ENCODE data around the gene C14orf93. TPM values are rescaled to one million over a fixed set of nuclear protein-coding genes. Genes with fewer than 3 reads are reported as not detected.
A peak's percentile ranks its signal among the peaks of the same experiment; 100 is the strongest.

C14orf93 gene, protein sequence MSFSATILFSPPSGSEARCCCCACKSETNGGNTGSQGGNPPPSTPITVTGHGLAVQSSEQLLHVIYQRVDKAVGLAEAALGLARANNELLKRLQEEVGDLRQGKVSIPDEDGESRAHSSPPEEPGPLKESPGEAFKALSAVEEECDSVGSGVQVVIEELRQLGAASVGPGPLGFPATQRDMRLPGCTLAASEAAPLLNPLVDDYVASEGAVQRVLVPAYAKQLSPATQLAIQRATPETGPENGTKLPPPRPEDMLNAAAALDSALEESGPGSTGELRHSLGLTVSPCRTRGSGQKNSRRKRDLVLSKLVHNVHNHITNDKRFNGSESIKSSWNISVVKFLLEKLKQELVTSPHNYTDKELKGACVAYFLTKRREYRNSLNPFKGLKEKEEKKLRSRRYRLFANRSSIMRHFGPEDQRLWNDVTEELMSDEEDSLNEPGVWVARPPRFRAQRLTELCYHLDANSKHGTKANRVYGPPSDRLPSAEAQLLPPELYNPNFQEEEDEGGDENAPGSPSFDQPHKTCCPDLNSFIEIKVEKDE
- 14.6 and 15.1 TPM in 2 replicates for total RNA-seq (2014; rRNA removed; shearing (Covaris generic))

DNA sequence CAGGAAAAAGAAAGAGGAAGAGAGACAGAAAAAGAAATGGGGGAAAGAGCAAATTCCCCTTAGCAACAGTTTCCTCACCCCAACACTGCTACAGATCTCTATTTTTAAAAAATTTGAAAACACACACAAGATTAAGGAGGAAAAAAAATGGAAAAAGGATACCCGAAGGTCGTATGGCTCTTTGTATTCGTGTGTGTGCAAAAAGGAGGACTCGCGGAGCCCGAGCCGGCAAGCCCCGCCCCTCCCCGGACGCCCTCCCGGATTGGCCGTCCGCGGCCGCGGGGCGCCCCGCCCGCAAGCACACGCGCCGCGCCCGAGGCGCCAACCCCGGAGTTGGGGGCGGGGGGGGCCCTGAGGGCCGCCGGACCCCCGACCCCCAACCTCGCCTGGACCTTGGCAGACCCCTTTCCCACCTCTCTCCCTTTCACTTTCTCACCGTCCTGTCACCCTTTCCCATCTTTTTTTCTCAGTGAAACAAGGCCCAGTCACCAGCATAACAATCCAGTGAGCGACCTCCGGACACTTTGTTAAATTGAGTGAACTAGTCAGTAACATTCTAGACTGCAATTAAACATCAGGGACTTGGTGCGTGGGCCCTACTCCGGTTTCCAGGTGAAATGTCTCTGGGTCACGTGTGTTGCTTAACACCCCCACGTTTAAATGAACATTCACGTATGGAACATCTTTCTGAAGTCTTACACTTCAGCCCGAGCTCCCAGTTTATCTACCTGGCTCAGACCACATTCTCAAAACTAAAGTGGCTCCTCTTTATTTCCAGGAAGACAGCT lies at the start of gene C14orf93:
C14orf93 (minus strand) TSS at position 205 of the 788 bp plus-strand sequence. CDS start 11,120 bp downstream, outside the sequence.
- DNase-seq (ENCODE audit: low spot score): peak; percentile 58

DNA sequence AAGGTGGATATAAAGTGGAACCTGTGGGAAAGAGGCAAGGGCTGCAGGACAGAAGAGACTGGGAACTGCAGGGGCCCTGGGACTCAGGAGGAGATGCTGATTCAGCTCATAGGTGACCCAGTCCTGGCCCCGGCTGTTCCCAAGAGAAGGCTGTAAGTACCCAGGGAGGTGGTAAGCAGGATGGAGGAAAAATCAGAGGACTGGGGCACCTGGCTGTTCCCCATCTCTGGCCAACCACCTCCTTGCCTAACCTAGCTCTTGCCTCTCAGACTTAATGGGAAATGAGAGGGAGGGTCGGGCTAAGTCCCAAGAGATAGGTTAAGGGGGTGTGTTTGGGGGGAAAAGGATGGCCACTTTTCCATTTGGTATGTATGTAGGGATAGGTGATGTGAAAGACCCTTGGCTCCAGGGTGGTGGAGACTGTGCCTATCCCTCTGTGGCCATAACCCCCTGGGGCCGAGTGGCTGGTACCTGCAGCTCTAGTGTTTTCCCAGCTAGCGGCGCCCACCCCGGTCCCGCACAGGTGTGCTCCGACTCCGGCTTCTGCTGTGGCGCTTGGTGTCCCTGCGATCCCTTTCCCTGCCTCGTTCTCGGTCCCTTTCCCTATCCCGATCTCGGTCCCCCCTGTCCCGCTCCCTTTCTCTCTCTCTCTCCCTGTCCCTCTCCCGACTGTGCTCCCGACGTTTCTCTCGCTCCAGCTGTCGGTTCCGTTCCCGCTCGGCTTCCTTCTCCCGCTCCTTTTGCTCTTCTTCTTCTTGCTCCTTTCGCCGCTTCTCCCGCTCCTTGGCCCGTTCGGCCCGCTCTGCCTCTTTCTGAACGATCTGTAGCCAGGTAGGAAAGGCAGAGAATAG lies 48.9 kb upstream of the C14orf93 start:
- DNase-seq (ENCODE audit: low spot score): no peak

DNA sequence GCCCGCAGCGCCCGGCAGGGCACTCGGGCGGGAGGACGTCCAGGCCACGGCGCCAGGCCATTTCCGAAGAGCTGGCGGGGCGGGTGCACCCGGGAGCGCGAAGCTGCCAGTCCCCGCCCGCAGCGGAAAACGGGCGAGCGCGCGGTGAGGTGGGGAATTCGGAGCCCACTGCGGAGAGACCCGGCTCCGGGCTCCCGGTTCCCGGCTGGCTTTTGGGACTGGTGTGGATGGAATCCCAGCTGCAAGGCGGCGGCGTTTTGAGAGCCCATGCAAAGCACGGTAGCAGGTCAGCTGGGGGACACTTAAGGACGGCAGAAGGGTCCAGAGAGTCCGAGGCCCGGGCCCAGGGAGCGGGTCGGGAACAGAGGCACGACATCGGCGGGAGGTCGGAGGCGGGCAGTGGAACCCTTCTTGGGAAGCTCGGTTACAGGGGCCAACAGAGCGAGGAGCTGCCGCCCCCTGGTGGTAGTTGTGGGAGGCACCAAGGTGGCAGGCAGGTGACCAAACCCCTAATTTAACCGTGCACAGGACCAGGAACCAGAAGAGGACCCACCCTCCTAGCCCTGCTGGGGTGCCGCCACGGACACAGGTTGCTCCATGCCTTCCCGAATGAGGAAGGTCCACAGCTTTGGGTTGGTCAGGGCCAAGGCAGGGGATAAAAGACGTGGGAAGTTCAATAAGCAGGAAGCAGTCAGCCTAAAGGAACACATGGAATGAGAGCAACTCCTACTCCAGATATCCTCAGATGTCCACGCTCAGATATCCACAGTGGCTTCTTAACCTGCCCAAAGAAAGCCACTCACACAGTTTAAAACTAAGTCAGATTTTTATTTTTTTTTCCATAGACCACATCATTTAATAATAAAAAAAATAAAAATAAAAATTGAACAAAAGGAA lies 48.1 kb upstream of the C14orf93 start:
- peak; percentile 89 for DNase-seq (ENCODE audit: low spot score)

DNA sequence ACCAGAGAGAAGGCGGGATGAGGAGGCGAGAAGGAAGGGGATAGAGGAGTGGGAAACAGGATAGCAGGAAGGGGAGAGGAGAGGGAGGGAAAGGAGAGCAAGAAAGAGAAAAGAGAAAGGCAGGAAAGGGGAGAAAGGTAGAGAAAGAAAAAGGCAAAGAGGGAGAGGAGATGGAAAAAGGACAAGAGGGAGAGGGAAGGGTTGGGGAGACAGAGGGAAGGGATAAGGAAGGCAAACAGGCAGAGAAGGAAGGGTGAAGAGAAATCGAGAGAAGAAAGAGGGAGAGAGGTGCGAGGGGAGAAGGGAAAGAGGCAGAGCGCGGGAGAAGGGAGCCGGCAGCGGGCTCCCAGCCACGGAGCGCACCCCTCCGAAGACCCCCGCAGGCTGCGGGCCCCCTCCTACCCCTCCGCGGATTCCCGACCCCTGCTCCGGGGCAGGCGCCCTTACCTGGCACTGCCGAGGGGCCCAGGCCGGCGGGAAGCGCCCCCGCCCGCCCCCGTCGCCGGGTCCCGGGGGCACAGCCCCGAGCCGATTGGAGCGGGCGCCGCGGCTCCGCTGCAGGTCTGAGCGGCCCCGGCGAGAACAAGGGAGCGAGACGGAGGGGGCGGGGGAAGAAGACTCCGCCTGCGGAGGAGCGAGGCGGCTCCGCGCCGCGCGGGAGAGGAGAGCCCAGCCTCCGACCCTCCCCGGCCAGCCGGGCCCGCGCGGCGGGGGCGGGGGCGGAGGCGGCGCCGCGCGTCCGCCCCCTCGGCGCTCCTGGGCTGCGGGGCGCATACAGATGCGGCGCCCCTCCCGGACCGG lies 47.2 kb upstream of the C14orf93 start, which contains the start of gene CDH24:
CDH24 (minus strand) TSS at position 565 of the 801 bp plus-strand sequence. CDS start 1,787 bp downstream, outside the sequence.
- DNase-seq (ENCODE audit: low spot score): peak; percentile 42

DNA sequence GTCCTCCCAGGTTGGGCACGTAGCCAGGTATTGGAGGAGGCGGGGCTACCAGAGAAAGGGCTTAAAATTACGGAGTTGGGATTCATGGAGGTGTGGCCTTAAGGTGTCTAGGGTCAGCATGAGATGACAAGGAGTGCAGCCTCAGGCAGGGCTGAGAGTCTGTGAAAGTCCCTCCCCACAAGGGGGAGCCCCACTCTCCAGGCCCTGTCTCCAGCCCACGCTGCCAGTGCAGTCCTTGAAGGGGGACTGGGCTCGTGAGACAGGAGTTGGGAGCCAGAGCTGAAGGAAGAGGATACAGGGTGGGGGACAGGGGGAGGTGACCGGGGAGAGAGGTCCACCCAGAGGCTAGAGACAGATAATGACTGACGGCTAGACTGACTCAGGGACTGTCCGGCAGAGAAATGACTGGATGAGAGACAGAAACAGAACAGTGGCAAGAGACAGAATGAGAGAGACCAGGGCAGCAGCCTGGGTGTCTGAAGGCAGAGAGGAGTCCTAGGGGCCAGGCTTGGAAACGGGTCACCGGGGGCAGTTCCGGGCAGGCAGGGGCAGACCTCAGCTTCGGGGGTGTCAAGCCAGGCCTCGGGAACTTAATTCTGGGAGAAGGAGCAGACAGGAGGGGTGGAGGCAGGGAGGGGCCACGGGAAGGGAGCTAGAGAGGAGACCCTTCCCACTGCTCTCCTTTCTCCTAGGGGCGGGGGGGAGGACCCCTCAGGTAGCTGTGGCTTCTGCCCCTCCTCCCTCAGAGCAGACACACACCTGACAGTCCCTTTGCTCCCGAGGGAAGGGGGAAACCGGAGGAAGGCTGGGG lies 46.4 kb upstream of the C14orf93 start:
- DNase-seq (ENCODE audit: low spot score): peak; percentile 82

DNA sequence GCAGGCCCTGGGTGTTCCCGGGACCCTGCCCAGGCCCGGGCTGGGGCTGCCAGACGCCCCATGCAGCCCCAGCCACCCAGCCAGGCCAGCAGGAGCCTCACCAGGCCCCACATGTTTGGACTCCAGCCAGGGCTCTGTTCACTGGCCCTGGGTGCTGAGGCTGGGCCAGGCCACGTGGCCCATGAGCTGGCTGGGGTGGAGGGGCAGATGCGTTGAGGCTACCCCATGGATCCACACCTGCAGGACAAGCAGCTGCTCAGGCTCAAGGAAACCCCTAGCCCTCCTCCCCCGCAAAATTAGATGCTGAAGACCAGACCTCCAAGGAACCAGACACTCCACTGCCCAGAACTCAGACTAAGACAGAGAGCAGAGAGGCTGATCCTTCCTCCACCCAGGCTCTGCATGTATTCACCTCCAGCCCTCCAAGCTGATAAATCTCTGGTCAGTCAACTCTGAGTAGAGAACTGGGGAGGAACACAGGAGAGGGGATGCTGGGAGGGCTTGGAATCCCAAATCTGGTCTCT lies 45.7 kb upstream of the C14orf93 start:
- no peak for DNase-seq (ENCODE audit: low spot score)

DNA sequence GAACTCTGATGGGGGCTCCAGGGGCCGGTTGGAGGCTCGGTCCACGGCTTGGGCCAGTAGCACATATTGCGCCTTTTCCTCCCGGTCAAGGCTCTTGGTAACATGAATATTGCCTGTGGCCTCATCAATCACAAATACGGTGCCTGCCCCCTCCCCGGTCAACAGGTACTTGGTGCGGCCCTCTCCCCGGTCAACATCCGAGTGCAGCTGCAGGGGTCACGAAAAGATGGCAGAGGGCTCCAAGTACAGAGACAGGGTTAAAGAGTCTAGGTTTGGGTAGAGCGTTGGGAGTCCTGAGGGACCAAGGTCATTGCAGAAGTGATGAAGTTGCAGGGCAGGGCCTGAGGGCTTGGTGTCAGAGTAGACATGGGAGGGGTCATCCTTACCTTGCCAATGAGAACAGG lies 45.2 kb upstream of the C14orf93 start:
- DNase-seq (ENCODE audit: low spot score): no peak

DNA sequence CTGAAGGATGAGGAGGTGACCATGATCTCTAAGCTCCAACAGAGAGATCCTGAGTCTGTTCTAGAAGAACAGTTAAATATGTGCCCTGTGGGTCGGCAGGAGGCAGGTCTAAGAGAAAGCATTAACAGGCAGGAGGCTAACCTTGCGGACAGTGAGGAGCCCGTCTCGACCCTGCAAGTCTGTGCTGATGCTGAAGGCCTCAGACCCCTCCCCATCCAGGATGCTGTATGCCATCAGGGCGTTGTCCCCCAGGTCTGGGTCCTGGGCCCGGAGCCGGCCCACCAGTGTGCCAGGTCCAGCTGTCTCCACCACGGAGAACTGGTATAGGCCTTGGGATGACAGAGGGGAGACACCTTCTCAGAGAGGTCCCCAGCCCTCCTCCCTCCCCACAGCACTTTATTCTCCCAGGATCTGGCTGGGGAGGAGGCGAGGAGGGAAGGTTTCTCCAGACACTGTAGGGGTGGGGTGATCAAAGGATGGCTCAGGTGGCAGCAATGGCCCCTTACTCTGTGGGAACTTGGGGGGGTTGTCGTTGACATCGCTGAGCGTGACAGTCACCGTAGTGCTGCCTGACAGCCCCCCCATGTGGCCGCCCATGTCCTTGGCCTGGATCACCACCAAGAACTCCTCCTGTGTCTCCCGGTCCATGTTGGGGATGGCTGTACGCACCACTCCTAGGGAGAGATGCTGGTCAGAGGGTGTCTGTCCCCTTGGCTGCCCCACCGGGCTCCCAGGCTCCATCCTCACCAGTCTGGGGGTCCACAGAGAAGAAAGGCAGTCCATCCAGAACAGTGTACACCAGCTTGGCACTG lies 44.3 kb upstream of the C14orf93 start:
- DNase-seq (ENCODE audit: low spot score): no peak

DNA sequence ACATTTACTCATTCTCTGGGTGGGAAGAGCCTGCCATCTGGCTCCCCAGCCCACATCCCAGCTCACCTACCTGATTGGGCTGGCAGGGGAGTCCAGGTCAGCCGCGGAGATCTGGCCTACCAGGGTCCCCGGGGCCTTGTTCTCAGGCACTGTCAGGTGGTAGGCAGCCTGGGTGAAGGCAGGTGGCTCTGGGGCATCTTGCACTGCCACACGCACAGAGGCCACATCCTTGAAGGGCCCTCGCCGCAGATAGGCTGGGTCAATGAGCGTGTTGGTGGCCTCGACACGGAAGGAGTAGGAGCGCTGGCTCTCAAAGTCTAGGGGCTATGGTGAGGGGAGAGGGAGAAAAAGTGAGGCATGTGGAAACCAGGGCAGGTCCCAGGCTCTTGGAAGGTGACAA lies 43.5 kb upstream of the C14orf93 start:
- DNase-seq (ENCODE audit: low spot score): no peak

DNA sequence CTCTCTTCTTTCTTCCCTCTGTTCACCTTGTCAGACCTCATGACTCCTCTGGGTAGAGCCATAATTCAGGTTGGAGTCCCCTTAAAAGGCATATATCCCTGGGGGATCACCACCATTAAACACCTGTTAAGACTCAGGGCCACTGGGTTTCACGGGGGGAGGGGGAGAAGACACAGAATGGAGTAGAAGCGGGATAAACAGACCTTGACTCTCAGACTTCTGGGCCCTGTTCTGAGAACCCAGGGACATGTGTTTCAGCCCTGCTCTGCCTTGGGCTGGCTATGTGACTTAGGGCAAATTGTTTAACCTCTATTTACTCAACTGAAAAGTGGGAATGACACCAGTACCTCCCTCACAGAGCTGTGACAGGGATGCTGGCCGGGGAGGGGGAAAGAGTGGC lies 42.7 kb upstream of the C14orf93 start:
- no peak for DNase-seq (ENCODE audit: low spot score)

DNA sequence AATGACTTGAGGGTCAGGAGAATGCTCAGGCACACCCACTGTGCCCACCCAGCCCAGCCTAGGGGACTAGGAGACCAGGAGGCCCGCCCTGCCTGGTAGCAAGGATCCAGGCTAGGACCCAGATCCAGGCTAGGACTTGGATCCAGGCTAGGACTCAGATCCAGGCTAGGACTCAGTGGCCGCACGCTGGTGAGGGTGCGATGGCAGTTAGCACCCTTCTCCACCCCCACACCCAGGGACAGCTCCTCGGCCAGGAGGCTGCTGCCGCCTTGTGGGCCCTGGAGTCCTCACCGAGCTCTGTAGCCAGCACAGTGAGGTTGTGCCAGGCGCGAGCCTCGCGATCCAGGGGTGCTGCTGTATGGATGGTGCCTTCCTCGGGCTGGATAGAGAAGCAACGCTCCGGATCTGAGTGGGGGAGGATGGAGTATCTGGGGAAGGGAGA lies 42.3 kb upstream of the C14orf93 start:
- DNase-seq (ENCODE audit: low spot score): peak; percentile 9

DNA sequence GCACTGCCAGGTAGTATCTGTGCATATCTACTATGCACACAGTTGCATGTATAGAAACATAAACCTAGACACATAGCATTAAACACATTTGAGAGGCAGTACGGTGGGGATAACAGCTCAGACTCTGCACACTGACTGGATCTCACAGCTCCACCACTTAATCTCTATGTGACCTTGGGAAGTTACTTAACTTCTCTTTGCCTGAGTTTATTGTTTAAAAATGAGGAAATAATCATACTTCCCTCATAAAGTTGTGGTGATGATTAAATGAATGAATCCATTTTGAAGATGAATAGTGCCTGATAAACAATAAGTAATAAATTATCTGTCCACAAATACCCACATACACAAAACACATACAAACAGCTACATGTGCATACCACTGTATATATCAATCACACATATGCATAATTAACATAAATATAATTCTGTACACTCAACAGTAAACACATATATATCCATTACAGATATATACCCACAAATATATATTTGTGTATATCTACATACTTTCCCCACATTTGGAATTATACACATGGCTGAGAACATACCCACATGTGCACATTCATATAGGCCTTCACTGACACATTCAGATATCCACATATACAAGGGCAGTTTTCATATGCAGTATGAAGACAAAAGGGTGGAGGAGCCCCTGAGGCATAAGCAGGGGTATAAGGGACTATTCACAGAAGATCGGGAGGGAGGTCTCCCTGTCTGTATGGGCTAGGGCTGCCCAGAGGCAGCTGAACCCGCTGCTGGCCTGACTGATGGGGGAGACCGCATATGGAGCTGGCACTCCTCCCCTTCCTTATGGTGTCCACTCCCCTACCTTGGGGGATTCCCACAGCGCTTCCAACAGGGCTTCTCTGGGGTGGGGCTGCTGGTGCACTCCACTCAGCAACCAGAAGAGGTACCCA lies 41.5 kb upstream of the C14orf93 start:
- no peak for DNase-seq (ENCODE audit: low spot score)

DNA sequence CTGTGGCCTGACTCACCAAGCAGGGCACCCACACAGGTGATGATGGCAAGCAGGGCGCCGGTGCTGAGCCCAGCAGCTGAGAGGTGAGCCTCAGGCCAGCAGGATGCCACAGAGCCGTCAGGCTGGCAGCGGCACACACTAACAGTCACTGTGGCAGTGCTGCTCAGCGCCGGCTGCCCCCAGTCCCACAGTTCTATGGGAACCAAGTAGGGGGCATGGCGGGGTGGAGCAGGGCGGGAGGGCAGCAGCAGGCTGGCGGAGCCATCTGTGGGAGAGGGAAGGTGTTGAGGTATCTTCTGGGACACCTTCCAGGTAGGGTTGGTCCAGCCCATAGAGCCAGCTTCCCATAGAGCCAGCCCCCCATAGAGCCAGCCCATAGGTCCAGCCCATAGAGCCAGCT lies 39.1 kb upstream of the C14orf93 start:
- DNase-seq (ENCODE audit: low spot score): no peak

DNA sequence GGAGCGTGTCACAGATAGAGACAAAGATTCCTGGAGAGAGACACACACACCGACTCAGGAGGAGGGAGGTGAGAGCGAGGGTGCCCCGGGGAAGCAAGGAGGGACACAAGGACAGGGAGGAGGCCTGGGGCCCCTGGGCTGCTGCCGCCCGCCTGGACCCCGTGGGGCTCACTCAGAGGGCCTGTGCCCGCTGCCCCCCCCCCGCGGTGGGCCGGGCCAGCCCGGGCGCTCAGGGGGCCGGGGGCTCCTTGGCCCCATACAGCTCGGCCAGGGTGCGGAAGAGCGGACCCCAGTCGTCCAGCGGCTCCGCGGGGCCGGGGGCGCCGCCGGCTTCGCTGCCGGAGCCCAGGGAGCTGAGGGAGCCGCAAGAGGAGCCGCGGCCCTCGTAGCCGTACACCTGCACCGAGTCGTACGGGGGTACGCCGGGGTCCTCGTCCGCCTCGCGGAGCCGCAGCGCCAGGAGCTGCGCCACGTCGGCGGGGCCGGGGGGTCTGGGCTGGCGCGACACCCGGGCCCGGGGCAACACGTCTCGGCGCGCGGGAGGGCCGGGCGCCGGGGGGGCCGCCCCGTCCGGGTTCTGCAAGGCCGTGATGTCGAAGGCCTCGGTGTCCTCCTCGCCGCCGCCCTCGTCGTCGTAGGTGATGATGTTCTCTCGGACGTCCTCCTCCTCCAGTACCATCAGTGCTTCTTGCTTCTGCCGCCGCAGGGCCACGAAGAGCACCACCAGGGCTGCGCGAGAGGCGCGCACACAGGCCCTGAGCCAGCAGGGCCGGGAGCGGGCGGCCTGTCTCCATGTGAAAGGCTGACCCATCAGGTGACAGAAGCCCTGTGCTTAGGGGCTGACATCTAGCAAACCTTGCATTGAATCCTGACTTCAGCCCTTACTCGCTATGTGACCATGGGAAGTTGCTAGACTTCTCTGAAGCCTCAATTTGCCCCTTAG lies 38.1 kb upstream of the C14orf93 start:
- DNase-seq (ENCODE audit: low spot score): no peak

DNA sequence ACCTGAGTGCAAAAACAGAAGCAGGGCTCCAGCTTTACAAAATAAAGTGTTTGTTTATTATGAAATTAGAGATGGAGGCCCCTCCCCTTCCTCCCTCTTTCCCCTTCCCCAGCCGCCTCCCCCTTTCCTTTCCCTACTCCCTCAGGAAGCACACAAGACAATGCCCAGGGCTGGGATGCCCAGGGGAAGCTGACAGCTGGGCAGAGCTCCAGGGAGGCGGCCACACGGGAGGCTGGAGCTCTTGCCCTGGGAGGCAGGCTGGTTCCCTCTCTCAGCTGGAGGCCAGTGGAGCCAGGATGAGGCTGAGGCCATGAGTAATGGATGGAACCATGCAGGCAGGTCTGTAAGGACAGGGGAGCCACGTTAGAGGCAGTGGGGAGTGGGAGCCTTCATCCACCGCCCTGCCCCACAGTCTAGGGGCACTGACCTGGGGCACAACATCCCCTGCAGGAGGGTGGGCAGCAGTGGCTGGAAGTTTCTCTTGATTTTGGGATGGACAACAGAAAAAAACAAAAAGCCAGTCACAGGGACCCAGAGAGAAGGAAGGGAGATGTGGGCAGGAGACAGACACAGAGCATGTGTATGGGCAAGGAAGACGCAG lies 37.2 kb upstream of the C14orf93 start:
- no peak for DNase-seq (ENCODE audit: low spot score)

Data from HT-29 (cell line).